NCI-H774 (cell line): ENCODE results near the gene LUC7L3.
"Not testable (repeated sequence)": the region's sequence is repeated elsewhere in the genome, so short reads cannot be mapped to it uniquely, and the experiment has no call there.

ENCODE experiments used
- DNase-seq: peaks from one replicate; lab custom pipeline; 2025; lab: John Stamatoyannopoulos, UW

LUC7L3 gene

DNA sequence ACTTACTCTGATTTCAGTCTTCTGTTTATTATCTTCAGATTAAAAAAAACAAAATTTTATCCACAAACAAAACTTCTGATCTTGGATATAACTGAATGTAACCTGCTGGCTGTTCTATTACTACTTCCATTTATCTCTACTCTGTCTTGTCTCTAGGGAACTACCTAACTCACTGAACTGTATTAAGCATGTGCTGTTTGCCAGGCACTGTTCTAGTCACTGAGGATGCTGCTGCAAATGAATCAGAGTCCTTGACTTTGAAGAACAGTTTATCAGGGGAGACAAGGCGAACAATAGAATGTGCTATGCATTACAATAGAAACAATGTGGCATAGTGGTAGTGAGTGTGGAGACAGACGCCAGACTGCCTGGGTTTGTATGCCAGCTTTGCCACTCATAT is 9.4 kb upstream of the LUC7L3 start:
- no peak for DNase-seq

DNA sequence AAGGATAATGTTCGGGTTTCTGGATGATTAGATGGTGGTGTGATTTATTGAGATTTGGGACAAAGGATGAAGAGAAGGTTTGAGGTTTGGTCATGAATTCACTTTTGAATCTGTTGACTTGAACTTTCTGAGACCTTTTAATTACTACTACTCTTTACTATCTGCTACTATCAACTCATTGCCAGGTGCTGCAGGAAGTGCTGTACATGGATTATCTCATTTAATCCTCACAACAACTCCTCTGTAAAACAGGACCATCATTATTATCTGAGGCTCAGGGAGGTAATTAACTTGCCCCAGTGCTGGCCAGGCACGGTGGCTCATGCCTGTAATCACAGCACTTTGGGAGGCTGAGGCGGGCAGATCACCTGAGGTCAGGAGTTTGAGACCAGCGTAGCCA is 8.8 kb upstream of the LUC7L3 start:
- no peak for DNase-seq

DNA sequence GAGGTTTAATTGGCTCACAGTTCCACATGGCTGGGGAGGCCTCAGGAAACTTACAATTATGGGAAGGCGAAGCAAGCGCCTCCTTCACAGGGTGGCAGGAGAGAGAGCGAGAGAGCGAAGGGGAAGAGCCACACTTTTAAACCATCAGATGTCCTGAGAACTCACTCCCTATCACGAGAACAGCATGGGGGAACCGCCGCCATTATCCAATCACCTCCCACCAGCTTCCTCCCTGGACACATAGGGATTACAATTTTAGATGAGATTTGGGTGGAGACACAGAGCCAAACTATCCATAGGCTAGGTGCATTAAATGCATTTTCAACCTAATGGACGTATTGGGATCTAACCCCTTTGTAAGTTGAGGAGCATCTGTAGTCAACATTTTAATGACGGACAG is 6.8 kb upstream of the LUC7L3 start:
- no peak for DNase-seq

DNA sequence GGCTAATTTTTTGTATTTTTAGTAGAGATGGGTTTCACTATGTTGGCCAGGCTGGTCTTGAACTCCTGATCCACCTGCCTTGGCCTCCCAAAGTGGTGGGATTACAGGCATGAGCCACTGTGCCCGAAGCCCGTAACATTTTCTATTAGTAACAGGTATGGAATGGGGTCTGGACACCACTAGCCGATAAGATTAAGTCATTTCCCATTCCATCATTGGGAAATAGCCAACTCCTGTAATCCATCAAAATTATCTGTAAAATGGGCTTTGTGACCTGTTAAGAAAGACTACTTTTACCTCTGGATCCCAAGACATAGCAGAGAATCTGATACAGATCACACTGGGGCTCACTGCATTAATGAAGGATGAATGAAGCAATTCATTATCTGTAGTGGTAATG is 3.9 kb upstream of the LUC7L3 start:
- no peak for DNase-seq

DNA sequence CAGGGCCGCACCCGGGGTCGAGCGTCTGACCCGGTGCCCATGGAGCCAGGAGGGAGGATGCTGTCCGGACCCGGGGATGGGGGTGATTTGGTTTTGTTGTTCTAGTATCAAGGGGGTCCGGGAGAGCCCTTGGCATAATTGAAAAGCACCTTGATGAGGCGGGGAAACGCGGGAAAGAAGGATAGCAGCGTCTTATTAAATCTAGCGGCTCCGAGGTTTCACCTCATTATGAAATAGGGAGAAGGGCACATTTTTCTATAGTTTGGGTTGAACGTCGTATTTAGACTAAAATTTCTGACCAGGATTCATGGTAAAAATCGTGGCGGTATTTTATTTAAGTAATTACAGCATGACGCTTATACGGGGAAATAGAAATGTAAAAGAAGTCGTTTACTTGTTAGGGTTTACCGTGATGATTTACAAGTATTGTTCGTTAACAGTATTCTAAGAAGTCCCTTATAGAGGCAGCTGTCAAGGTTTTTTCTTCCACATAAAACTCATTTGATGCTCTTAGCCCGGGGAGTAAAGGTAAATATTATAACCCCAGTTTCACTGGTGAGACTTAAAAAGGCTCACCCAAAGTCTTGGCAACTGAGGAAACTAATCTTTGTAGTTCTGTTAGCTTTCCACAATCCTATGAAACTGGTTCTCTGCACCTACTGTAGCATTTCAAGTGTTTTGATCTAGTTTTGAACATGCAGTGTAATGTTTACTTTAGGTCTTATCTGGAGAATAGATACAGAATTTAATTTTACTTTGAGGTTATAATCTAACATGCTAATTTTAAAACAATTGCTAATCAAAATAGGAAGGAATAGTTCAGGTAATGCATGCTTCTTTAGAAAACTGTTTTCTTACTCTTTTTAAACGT is 756 bp downstream of the LUC7L3 start:
- no peak for DNase-seq

DNA sequence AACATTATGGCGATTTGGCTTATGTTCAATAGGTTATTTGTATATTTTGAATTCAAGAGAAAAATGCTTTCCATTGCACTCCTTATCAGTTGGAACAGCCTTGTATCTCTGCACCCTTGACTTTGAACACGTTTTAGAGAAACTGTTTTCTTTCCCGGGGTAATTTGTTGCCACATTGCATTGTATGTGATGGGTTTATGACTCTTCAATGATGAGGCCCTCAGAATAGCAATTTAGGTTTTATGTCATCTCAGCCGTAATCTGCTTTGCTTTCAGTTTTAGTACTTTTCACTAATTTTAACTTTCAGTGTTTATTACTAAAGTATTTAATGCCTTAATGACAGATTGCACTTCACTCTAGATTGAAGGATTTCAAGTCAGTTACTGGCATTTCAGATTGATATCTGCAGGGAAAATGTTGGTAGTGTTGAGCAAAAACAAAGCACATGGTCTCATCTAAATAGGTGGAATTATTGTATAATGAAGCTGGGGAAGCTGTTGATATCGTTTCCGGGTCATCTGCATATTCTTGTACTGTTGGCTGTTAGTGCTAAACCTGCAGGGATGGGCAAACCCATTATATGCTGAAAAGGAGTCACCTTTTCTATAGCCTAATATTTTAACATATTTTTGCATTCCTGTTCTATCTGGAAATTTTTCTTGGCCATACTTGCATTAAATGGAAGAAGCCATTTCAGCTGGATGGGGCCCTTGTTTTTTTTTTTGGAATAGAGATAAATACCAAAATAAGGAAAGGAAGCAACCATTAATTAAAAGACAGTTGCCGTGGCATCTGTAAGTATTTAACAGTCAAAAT is 2.0 kb downstream of the LUC7L3 start:
- no peak for DNase-seq

DNA sequence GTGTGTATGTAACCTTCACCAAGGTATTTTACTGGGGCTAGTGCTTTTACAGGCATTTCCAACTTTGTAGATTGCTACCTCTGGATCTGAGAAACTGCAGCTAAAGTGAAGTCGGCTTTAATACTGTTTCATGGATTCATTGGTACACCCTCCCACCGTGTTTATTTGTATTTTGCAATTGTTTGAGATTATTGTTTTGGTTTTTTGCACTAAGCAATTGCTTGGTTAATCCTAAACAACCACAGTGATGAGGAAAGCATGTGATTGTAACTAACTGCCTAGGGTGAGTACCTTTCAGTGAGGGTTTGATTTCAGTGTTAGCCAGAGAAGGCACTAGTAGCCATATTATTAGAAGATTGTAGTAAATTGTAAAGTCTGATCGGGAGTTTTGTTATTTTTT is 3.3 kb downstream of the LUC7L3 start:
- no peak for DNase-seq

DNA sequence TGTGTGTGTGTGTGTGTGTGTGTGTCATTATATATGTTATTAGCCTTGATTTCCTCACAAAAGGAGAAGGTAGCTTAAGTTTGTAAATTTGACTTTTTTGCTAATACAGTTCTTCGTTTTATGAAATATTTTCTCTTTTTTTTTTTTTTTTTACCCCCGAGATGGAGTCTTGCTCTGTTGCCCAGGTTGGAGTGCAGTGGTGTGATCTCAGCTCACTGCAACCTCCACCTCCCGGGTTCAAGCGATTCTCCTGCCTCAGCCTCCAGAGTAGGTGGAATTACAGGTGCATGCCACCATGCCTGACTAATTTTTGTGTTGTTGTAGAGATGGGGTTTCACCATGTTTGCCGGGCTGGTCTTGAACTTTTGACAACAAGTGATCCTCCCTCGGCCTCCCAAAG is 5.2 kb downstream of the LUC7L3 start:
- not testable (repeated sequence) for DNase-seq

DNA sequence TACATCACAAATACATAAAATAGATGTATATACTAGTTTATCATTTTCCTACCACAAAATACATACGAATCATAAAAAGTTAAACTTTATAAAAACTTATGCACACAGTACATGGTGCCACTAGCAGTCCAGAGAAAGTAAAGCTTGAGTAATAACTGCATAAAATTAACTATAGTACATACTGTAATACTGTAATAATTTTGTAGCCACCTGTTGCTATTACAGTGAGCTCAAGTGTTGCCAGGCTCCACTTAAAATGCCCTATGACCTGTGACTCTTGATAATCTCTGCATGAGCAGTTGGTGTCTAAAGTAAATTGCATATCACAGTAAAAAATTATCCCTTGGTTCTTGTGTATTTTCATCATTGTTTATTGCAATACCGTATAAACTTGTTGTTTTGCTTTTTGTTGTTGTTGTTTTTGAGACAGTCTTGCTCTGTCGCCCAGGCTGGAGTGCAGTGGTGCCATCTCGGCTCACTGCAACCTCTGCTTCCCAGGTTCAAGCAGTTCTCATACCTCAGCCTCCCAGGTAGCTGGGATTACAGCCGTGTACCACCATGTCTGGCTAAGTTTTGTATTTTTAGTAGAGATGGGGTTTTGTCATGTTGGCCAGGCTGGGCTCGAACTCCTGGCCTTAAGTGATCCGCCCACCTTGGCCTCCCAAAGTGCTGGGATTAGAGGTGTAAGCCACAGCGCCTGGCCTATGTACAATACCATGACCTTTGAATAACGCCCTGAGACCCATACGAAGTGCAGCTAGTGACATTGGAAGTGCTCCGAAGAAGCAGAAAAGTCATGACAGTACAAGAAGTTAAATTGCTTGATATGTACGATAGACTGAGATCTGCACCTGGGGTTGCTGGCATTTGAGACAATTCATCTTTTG is 6.6 kb downstream of the LUC7L3 start:
- no peak for DNase-seq

DNA sequence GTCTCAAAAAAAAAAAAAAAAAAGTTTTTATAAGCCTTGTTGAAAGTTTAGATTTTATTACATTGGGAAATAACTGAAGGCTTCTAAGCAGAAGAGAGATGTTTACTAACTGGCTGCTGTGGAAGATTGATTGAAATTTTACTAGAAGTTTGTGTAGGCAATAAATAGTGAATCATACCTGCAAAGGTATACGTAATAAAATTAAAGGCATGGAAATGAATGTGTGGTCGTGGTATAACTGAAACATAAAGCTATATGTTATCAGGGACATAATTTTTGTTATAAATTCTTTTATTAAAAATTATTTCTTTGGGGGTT is 8.7 kb downstream of the LUC7L3 start:
- DNase-seq: no peak

DNA sequence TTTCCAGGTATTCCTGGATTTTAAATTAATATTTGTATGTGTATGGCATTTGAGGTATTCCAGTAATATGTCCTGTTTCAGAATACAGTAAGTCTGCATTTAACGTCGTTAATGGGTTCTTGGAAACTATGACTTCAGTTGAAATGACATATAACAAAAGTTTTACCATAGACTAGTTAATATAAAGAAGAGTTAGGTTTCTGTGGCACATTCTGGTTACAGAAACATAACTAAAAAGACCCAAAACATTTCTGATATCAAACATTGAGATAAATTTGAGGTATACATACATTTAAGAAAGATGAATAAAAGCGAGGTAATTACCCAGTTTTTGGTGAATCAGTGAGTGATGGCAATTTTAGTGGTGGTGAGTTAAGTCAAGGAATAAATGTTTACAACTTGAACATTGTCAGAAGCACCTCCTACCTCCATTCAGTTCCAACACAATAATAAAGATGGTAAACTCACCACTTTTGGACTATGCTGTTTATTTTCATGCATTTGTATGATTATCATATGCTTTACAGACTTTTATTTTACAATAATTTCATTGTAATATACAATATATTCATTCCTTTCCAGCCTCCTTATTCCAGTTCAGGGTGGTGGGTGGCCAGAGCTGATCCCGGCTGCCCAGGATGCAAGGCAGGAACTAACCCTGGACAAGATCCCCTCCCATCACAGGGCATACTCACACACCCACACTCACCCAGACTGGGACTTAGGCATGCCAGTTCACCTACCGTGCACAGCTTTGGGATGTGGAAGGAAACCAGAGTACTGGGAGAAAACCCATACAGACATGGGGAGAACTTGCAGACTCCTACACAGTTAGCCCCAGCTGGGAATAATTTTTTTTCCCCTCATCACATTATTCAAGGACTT is 9.7 kb downstream of the LUC7L3 start:
- DNase-seq: no peak

DNA sequence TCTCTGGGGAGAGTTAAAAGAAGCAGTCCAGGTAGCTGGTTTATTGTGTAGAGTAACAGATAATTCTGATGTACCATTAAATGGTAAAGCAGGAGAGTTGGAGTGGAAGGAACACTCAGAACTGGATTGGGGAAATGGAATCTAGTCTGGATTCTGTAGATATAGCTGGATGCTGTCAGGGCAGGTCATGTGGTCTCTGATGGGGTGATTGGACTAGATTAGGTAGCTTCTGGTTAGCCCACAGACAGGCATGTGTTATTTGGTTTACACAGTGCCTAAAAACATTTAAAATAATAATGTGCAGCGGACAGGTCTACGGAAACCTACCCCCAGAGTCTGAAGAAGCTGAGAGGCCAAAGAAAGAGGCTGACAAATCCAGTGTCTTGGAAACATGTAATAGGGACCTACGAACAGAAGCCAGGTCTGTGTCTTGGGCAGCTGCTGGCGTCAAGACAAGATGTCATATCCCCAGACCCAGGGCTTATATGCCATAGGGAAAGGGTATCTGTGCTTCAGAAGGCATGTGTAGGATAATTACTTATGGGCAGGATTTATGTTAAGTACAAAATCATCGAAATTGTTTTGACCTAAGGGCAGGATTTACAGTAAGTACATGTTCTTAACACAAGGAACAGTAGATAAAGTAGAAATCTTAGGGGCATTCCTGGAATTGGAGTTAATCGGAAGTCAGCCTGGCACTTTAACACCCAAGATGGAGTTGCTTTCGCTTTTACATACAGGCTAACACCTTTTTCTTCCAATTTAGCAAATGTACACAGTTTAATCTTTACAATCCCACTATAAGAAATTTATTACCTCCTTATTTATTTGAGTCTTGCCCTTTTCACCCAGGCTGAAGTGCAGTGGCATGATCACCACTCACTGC is 12.4 kb downstream of the LUC7L3 start:
- no peak for DNase-seq

DNA sequence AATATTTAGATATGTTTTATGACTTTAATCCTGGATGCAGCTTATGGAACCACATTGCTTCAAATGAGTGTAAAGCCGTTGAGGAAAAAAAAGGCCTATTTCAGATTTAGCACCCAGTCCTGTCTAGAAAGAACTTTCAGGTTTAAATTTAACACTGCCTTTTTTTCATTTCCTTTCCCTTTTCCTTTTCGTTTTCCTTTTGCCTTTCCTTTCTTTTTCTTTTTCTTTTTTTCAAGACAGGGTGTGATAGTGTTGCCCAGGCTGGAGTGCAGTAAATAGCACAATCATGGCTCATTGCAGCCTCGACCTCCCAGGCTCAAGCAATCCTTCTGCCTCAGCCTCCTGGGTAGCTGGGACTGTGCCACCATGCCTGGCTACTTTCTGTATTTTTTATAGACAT is 15.9 kb downstream of the LUC7L3 start:
- no peak for DNase-seq

DNA sequence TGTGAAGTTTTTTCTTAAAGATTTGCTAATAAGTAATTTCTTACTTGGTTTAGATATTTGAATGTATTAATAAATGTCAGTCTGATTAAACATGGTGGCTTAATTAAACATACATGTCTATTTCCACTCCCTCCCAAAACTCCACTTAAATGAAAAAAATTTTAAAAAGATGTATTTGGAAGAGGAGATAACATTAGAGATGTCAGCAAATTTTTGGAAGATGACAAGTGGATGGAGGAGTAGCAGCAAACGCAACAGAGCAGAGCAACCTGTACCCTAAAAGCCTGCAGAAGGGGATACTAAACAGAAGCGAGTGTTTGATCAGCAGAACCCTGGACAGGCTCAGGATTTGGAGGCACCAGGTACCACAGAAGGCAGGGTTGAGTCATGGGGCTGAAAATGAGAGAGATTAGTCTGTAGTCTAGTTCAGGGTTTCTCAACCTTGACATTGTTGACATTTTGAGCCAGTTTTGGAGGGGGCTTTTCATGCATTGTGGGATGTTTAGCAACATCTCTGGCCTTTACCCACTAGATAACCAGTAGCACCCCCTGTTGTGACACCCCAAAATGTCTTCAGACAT is 17.8 kb downstream of the LUC7L3 start:
- DNase-seq: no peak

DNA sequence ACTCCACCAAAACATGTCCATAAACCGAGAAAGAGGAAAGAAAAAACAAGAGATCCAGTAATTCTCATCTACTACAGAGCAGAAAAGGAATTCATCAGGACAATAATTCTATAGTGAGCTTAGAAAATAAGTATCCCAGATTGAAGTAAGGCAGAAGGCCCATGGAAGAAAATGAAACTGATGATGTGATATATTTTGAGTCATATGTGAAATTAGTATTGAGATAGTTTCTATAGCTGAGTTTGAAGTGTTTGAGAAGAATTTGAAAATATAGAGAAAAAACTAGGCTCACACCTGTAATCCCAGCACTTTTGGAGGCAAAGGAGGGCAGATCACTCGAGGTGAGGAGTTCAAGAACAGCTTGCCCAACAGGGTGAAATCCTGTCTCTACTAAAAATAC is 19.7 kb downstream of the LUC7L3 start:
- no peak for DNase-seq

DNA sequence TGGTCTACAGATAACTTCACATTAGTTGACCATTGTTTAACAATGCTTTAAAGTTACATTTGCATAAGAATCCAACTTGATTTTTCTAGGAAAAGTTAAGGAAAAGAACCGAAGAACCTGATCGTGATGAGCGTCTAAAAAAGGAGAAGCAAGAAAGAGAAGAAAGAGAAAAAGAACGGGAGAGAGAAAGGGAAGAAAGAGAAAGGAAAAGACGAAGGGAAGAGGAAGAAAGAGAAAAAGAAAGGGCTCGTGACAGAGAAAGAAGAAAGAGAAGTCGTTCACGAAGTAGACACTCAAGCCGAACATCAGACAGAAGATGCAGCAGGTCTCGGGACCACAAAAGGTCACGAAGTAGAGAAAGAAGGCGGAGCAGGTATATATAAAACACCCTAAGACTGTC is 26.2 kb downstream of the LUC7L3 start:
- no peak for DNase-seq

DNA sequence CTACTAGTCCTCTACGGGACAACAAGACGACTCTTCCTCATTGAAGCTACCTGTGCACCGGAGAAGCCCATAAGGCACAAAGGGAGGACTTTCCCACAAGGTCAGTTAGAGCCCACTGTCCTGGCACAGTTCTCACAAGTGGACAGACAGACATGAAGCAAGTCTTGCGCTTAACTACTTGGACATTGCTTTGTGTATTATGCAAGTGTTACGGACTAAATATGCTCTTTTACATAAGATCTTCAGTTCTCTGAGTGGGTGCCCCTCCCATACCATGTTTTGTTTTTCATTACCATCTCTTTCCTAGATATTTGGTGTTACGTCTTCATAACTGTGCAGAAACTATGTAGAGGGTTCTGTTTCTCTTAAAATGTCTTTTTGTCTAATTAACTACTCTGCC is 29.8 kb downstream of the LUC7L3 start:
- no peak for DNase-seq

DNA sequence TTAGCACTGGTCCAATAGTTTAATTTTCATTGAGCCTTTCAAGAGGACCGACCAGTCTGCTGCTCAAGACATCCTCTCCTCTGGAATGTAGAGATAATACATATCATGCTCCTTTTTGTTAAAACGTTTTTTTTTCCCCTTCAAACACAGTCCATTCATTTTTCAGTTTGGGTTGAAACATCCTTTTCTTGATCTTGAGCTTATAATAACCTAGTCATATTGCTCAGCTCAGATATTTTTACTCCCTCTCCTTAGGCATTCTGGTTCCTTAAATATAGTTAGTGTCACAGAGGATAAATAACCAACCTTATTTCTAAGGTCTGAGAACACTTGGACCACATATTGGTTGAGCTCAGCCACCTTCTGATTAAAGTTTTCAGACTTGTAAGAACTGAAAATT is 35.1 kb downstream of the LUC7L3 start:
- no peak for DNase-seq

DNA sequence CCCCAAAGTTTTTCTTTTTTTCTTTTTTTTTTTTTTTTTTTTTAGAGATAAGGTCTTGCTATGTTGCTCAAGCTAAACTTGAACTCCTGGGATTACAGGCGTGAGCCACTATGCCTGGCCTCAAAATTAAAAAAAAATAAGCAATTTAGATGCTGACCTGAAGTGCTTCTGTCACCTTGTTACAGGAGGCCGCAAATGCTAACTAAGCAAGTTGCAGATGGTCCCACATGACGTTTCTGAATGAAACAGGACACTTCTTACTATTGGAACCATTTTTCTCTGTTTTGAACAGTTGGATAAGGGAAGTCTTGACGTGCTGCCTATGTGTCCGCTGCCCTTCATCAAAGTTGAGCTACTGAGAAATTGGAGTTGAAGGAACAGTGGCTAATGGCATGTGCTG is 39.1 kb downstream of the LUC7L3 start:
- no peak for DNase-seq

DNA sequence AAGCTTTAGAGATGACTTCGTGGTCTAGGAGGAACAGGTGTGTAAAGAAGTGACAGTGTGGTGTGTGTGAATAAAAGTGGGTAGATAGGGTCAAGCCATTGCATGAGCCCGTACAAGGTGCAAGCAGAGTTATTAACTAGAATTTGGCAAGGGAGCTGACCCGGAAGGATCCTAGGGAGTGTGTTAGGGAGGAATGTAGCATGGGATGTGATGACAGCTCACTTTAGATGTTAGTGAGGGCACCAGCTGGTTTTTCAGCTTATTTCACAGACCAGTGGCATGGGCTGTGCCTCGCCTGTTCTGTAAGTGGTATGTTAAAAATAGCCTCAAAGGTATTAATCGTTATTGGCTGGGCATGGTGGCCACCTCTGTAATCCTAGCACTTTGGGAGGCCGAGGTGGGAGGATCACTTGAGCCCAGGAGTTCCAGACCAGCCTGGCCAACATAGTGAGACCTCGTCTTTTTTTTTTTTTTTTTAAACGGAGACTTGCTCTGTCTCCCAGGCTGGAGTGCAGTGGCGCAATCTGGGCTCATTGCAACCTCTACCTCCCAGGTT is 39.7 kb downstream of the LUC7L3 start:
- no peak for DNase-seq
